K562 (cell line): ENCODE results near the gene COPB2. TPM values are rescaled to one million over a fixed set of nuclear protein-coding genes. Genes with fewer than 3 reads are reported as not detected.

ENCODE experiments used
- ATF1 ChIP-seq, 2 experiments: fragments of 450-650 bp in 1 of 2; IDR thresholded peaks; 2 replicates each; pipeline ENCODE4 v1.6.1; 2016; ENCODE audit warnings: missing compliant biosample characterization in 1 of 2, missing genetic modification characterization in 1 of 2
- CBFB ChIP-seq: sonication (generic); formaldehyde crosslinking; IDR thresholded peaks from 2 replicates; pipeline ENCODE4 v1.4.0; 2020; ENCODE audit warnings: mild to moderate bottlenecking, missing genetic modification reagents
- ELF2 ChIP-seq: fragments of 250-450 bp; sonication (Bioruptor Pico); IDR thresholded peaks from 2 replicates; pipeline ENCODE4 v1.5.0; 2021; ENCODE audit warnings: mild to moderate bottlenecking
- KDM2B ChIP-seq: fragments of 250-450 bp; sonication (Bioruptor Pico); IDR thresholded peaks from 2 replicates; pipeline ENCODE4 v1.8.0; 2021; ENCODE audit warnings: mild to moderate bottlenecking, moderate library complexity
- KLF1 ChIP-seq: fragments of 450-650 bp; IDR thresholded peaks from 2 replicates; pipeline ENCODE4 v1.6.1; 2016; ENCODE audit warnings: missing genetic modification characterization, missing compliant biosample characterization
- MAFF ChIP-seq: IDR thresholded peaks from 2 replicates; pipeline ENCODE4 v1.6.1; 2012; ENCODE audit warnings: low read length, improper control_type of control experiment
- MTA1 ChIP-seq: fragments of 450-650 bp; IDR thresholded peaks from 2 replicates; pipeline ENCODE4 v1.6.1; 2017; ENCODE audit warnings: borderline replicate concordance
- PML ChIP-seq: IDR thresholded peaks from 2 replicates; pipeline ENCODE4 v1.6.1; 2012; ENCODE audit warnings: low read length, inconsistent platforms
- PPARD ChIP-seq: fragments of 250-450 bp; sonication (Bioruptor Pico); IDR thresholded peaks from 2 replicates; pipeline ENCODE4 v1.8.0; 2022; ENCODE audit warnings: inconsistent platforms, mild to moderate bottlenecking, moderate library complexity
- PTTG1 ChIP-seq: fragments of 450-650 bp; IDR thresholded peaks from 2 replicates; pipeline ENCODE4 v1.6.1; 2016; ENCODE audit warnings: low read depth, mild to moderate bottlenecking, missing genetic modification characterization, missing compliant biosample characterization
- SIN3A ChIP-seq, 2 experiments: fragments of 150-350 bp in 1 of 2; IDR thresholded peaks; 2 replicates each; pipeline ENCODE4 v1.6.1; 2011 to 2016; ENCODE audit warnings: borderline replicate concordance in 2 of 2, low read depth in 2 of 2, low read length in 2 of 2, mild to moderate bottlenecking in 2 of 2, moderate library complexity in 2 of 2; ENCODE audit not compliant: control insufficient read depth in 1 of 2
- SRF ChIP-seq, 2 experiments: fragments of 250-450, 450-650 bp in 1 of 2; sonication (Bioruptor Pico) in 1 of 2; sonication (generic) in 1 of 2; formaldehyde crosslinking; IDR thresholded peaks; 2 replicates each; pipeline versions ENCODE4 v1.5.0 to v1.5.1; 2020 to 2022; ENCODE audit warnings: mild to moderate bottlenecking in 1 of 2, missing genetic modification reagents in 1 of 2
- TFAP4 ChIP-seq: sonication (generic); formaldehyde crosslinking; IDR thresholded peaks from 2 replicates; pipeline ENCODE4 v1.8.0; 2022; ENCODE audit warnings: missing genetic modification reagents, mild to moderate bottlenecking, moderate library complexity, borderline replicate concordance
- ZBTB33 ChIP-seq: sonication (generic); formaldehyde crosslinking; IDR thresholded peaks from 2 replicates; pipeline ENCODE4 v1.8.1; 2023; ENCODE audit warnings: mild to moderate bottlenecking, missing genetic modification reagents
- ZC3H8 ChIP-seq: fragments of 450-650 bp; IDR thresholded peaks from 2 replicates; pipeline ENCODE4 v1.6.1; 2017
- ZFP91 ChIP-seq: sonication (generic); formaldehyde crosslinking; IDR thresholded peaks from 2 replicates; pipeline ENCODE4 v1.8.0; 2022; ENCODE audit warnings: mild to moderate bottlenecking, missing genetic modification reagents
- ZNF174 ChIP-seq: fragments of 250-450 bp; sonication (Bioruptor Pico); IDR thresholded peaks from 2 replicates; pipeline ENCODE4 v1.4.0; 2020; ENCODE audit warnings: mild to moderate bottlenecking
- ZNF280A ChIP-seq: fragments of 450-650 bp; IDR thresholded peaks from 2 replicates; pipeline ENCODE4 v1.6.1; 2018; ENCODE audit warnings: mild to moderate bottlenecking, low read depth; ENCODE audit not compliant: partially characterized antibody
- ZNF707 ChIP-seq: fragments of 250-450 bp; sonication (Bioruptor Pico); conservative IDR thresholded peaks from 2 replicates; pipeline ENCODE4 v1.8.0; 2022; ENCODE audit warnings: inconsistent platforms, mild to moderate bottlenecking, moderate library complexity
- polyA plus RNA-seq, 8 experiments: library from polyadenylated mRNA; depleted of rRNA in 4 of 8; stranded (reverse) in 5 of 8; unstranded in 3 of 8; fragments of >200 nt; fragmentation: Nextera tagmentation in 2 of 8; fragmentation: Illumina TruSeq in 1 of 8; extraction: Ambion mirVana in 2 of 8; extraction: Trizol in 1 of 8; gene quantifications; 2 replicates each; pipeline versions ENCODE4 v1.2.1 to v1.2.3, GENCODE V29; 2011 to 2014; ENCODE audit warnings: inconsistent platforms in 1 of 8, missing spikeins in 1 of 8
- total RNA-seq, 7 experiments: library from RNA; depleted of rRNA in 6 of 7; stranded (reverse); fragments of >200 nt in 6 of 7; fragmentation: Illumina TruSeq in 2 of 7; extraction: Trizol in 2 of 7; gene quantifications; 2 replicates each; pipeline versions ENCODE4 v1.2.1 to v1.2.3, GENCODE V29; 2011 to 2021; ENCODE audit warnings: low replicate concordance in 1 of 7
- TF ChIP-seq, protein P1 (sequence below): fragments of 250-450 bp; sonication (Bioruptor Pico); IDR thresholded peaks from 2 replicates; pipeline ENCODE4 v1.8.0; 2022; ENCODE audit warnings: moderate library complexity, mild to moderate bottlenecking, inconsistent platforms

Gene COPB2
- total and polyA plus RNA-seq, 9 of the 15 experiments (the other 6 are each of a cell fraction or from before 2014, with no cell fraction given) = 64.3 to 189 (median 130) TPM

- no peak for TF ChIP-seq ATF1 (CRISPR knock-in tag; IDR thresholded peaks at IDR 0.05)
- peak; percentile 87 for TF ChIP-seq ATF1 (tag; IDR thresholded peaks at IDR 0.05)
- no peak for TF ChIP-seq ZNF174
- TF ChIP-seq ZNF707 (CRISPR knock-in tag) = no peak
- TF ChIP-seq KDM2B = no peak
- TF ChIP-seq CBFB (CRISPR knock-in tag) = 0 out of 2 replicates have a peak, but pooled peaks have one; percentile 21
- TF ChIP-seq ZBTB33 (CRISPR knock-in tag) = no peak; the same call in 1 of the 2 replicates
- peak; percentile 48; the same call in 1 of the 2 replicates for TF ChIP-seq KLF1 (tag)
- TF ChIP-seq MTA1 = no peak
- peak; percentile 61; the same call in 1 of the 2 replicates for TF ChIP-seq ZFP91
- TF ChIP-seq TFAP4 (CRISPR knock-in tag) = no peak; the same call in 1 of the 2 replicates
- no peak for TF ChIP-seq ZNF280A
- TF ChIP-seq ELF2 (CRISPR knock-in tag) = no peak
- TF ChIP-seq ZC3H8 = no peak
- TF ChIP-seq, protein P1, sequence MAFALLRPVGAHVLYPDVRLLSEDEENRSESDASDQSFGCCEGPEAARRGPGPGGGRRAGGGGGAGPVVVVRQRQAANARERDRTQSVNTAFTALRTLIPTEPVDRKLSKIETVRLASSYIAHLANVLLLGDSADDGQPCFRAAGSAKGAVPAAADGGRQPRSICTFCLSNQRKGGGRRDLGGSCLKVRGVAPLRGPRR (CRISPR knock-in tag) = no peak
- TF ChIP-seq PML = peak; percentile 58
- TF ChIP-seq SIN3A (IDR thresholded peaks at IDR 0.05; ENCODE audit: borderline replicate concordance in 2 of 2, control insufficient read depth in 1 of 2, low read depth in 2 of 2, low read length in 2 of 2) = peak; percentile 64 to 78; a peak in 2 of 4 replicates
- TF ChIP-seq PTTG1 (tag) = no peak
- TF ChIP-seq SRF (CRISPR knock-in tag; IDR thresholded peaks at IDR 0.05) = no peak
- TF ChIP-seq PPARD = no peak
- no peak for TF ChIP-seq MAFF
These were observed 45.3 kb downstream of the COPB2 start, which contains the start of gene MRPS22 (continued) for GRCh38 chr3:139343895-139344856.
